GM23338 (cell line): ENCODE data around the gene DLG2. TPM values are rescaled to one million over a fixed set of nuclear protein-coding genes. Genes with fewer than 3 reads are reported as not detected.
"Not testable (repeated sequence)": the region's sequence is repeated elsewhere in the genome, so short reads cannot be mapped to it uniquely, and the experiment has no call there.

Experiments
- ATAC-seq: fragments of 200-7000 bp; cut with Tn5 transposase; 3 replicates; pipeline ENCODE4 v1.9.1; 2020
- DNase-seq: peaks from one replicate; pipeline ENCODE4 v3.0.0-alpha.2; 2015; ENCODE audit warnings: low spot score
- H2AFZ ChIP-seq: fragments of 200-600 bp; sonication (generic); 2 replicates; pipeline ENCODE4 v1.8.0; 2016; ENCODE audit warnings: antibody characterized with exemption, mild to moderate bottlenecking, moderate library complexity
- H3F3A ChIP-seq: fragments of 200-600 bp; sonication (generic); replicated peaks from 2 replicates; pipeline ENCODE4 v1.8.0; 2017; ENCODE audit warnings: antibody characterized with exemption, mixed run types, low read depth
- H3K27ac ChIP-seq: fragments of 200-600 bp; sonication (generic); 2 replicates; pipeline ENCODE4 v1.6.1; 2016; ENCODE audit warnings: low read depth
- H3K27me3 ChIP-seq: fragments of 200-600 bp; sonication (generic); 2 replicates; pipeline ENCODE4 v1.8.0; 2016; ENCODE audit warnings: mild to moderate bottlenecking, mixed run types, moderate library complexity; ENCODE audit not compliant: insufficient read depth
- H3K36me3 ChIP-seq: fragments of 200-600 bp; sonication (generic); 2 replicates; pipeline ENCODE4 v1.8.0; 2016; ENCODE audit warnings: mild to moderate bottlenecking; ENCODE audit not compliant: insufficient read depth
- H3K4me1 ChIP-seq: fragments of 200-600 bp; sonication (generic); 2 replicates; pipeline ENCODE4 v1.8.0; 2016; ENCODE audit warnings: mild to moderate bottlenecking, moderate library complexity; ENCODE audit not compliant: insufficient read depth
- H3K4me2 ChIP-seq: fragments of 200-600 bp; sonication (generic); 2 replicates; pipeline ENCODE4 v1.7.1; 2017; ENCODE audit warnings: mixed run types
- H3K4me3 ChIP-seq: fragments of 200-600 bp; sonication (generic); 2 replicates; pipeline ENCODE4 v1.6.1; 2016; ENCODE audit warnings: mixed run types
- H3K79me2 ChIP-seq: fragments of 200-600 bp; sonication (generic); replicated peaks from 2 replicates; pipeline ENCODE4 v1.8.0; 2017; ENCODE audit warnings: mild to moderate bottlenecking; ENCODE audit not compliant: insufficient read depth
- H3K9me2 ChIP-seq: fragments of 200-600 bp; sonication (generic); 2 replicates; pipeline ENCODE4 v1.8.0; 2017; ENCODE audit not compliant: insufficient read depth
- H4K20me1 ChIP-seq: fragments of 200-600 bp; sonication (generic); replicated peaks from 2 replicates; pipeline ENCODE4 v1.8.0; 2017; ENCODE audit warnings: mild to moderate bottlenecking; ENCODE audit not compliant: insufficient read depth
- H3K27ac Mint-ChIP-seq: 2 replicates; pipeline ENCODE4 v1.8.0; 2020; ENCODE audit warnings: inconsistent platforms, mild to moderate bottlenecking, moderate library complexity, mixed read lengths
- H3K27me3 Mint-ChIP-seq: 3 replicates; pipeline ENCODE4 v1.8.0; 2022; ENCODE audit warnings: low read depth, mild to moderate bottlenecking, moderate library complexity, mixed read lengths, inconsistent platforms; ENCODE audit not compliant: insufficient read depth, poor library complexity
- H3K36me3 Mint-ChIP-seq: 3 replicates; pipeline ENCODE4 v1.8.0; 2021; ENCODE audit warnings: low read depth, mild to moderate bottlenecking, inconsistent platforms, moderate library complexity, mixed read lengths
- H3K4me1 Mint-ChIP-seq: 3 replicates; pipeline ENCODE4 v1.8.0; 2020; ENCODE audit warnings: mild to moderate bottlenecking, inconsistent platforms, mixed read lengths
- H3K4me3 Mint-ChIP-seq: 3 replicates; pipeline ENCODE4 v1.8.0; 2021; ENCODE audit warnings: moderate library complexity, mild to moderate bottlenecking, inconsistent platforms, mixed read lengths
- H3K9me3 Mint-ChIP-seq: 3 replicates; pipeline ENCODE4 v1.8.0; 2020; ENCODE audit warnings: moderate library complexity, mild to moderate bottlenecking, inconsistent platforms, mixed read lengths
- ZNF462 ChIP-seq: fragments of 250-450 bp; sonication (Bioruptor Pico); IDR thresholded peaks from 2 replicates; pipeline ENCODE4 v1.5.0; 2020; ENCODE audit warnings: mild to moderate bottlenecking, moderate library complexity
- polyA plus RNA-seq: library from polyadenylated mRNA; unstranded; fragments of >200 nt; fragmentation: Nextera tagmentation; extraction: Ambion mirVana; gene quantifications from 2 replicates; pipeline ENCODE4 v1.2.1, GENCODE V29; 2016
- total RNA-seq: library from RNA; depleted of rRNA; stranded (reverse); fragments of >200 nt; shearing (Covaris generic); gene quantifications from 2 replicates; pipeline ENCODE4 v1.2.3, GENCODE V29; 2014

DLG2 gene
- total and polyA plus RNA-seq, 2 experiments from 2014 or later = 19.8 to 21.5 TPM

- Mint-ChIP-seq H3K9me3 (peaks cover 32% of the 10 kb centered on the region), H3K4me3 (peak overlapping the region; percentile 7; the same call in 1 of the 3 replicates)
- not testable (repeated sequence) for ATAC-seq
These were observed 18.5 kb downstream of the DLG2 start for GRCh38 chr11:85608621-85609020.

GRCh38 chr11:85606237-85606636 lies 20.9 kb downstream of the DLG2 start:
- H2AFZ ChIP-seq, DNase-seq, H3K27ac ChIP-seq, H3F3A ChIP-seq, H3K27ac Mint-ChIP-seq, ATAC-seq, H3K36me3 ChIP-seq, H3K4me2 ChIP-seq, H3K4me3 ChIP-seq, H3K27me3 ChIP-seq, H3K4me3 Mint-ChIP-seq, H3K27me3 Mint-ChIP-seq, H4K20me1 ChIP-seq, H3K79me2 ChIP-seq: not testable (repeated sequence)
- H3K9me3 Mint-ChIP-seq = peaks cover 32% of the 10 kb centered on the region
- Histone ChIP-seq H3K4me1 (peaks cover 26% of the 10 kb centered on the region; the same call in 1 of the 2 replicates), H3K9me2 (peaks cover 11% of the 10 kb centered on the region; the same call in 1 of the 2 replicates)
- H3K36me3 Mint-ChIP-seq = peaks cover 55% of the 10 kb centered on the region
- peaks cover 34% of the 10 kb centered on the region for H3K4me1 Mint-ChIP-seq

More at GRCh38 chr11:85608621-85609020, 18.5 kb downstream of the DLG2 start:
- H3K27ac Mint-ChIP-seq, H3K27me3 Mint-ChIP-seq, H3K4me3 ChIP-seq, H2AFZ ChIP-seq, H3K27me3 ChIP-seq, H3F3A ChIP-seq, H4K20me1 ChIP-seq, H3K9me2 ChIP-seq, DNase-seq, H3K79me2 ChIP-seq, H3K36me3 ChIP-seq: not testable (repeated sequence)
- H3K4me1 ChIP-seq = peaks cover 26% of the 10 kb centered on the region; the same call in 1 of the 2 replicates
- Mint-ChIP-seq H3K36me3 (peaks cover 70% of the 10 kb centered on the region), H3K4me1 (peaks cover 27% of the 10 kb centered on the region)
- H3K27ac ChIP-seq = peak overlapping the region; percentile 87
- peak; percentile 91 for TF ChIP-seq ZNF462
- H3K4me2 ChIP-seq = peak overlapping the region; percentile 58
